GM12891 (cell line): ENCODE measurements around the gene ATOH8.

Experiments
- PAX5 ChIP-seq: IDR thresholded peaks from 2 replicates; pipeline ENCODE4 v1.6.1; 2011; ENCODE audit warnings: low read length, moderate library complexity, mild to moderate bottlenecking; ENCODE audit not compliant: insufficient read depth, severe bottlenecking
- POLR2A ChIP-seq: IDR thresholded peaks from 2 replicates; pipeline ENCODE4 v1.6.1; 2011; ENCODE audit warnings: low read depth, low read length, control low read depth
- POLR2AphosphoS5 ChIP-seq: IDR thresholded peaks from 2 replicates; pipeline ENCODE4 v1.6.1; 2011; ENCODE audit warnings: low read depth, low read length, control low read depth
- POU2F2 ChIP-seq: IDR thresholded peaks from 2 replicates; pipeline ENCODE4 v1.6.1; 2011; ENCODE audit warnings: low read depth, mild to moderate bottlenecking, control low read depth, low read length, moderate library complexity
- SPI1 ChIP-seq: IDR thresholded peaks from 2 replicates; pipeline ENCODE4 v1.6.1; 2011; ENCODE audit warnings: low read depth, low read length, control low read depth
- TAF1 ChIP-seq: IDR thresholded peaks from 2 replicates; pipeline ENCODE4 v1.6.1; 2011; ENCODE audit warnings: low read depth, low read length, control low read depth

DNA sequence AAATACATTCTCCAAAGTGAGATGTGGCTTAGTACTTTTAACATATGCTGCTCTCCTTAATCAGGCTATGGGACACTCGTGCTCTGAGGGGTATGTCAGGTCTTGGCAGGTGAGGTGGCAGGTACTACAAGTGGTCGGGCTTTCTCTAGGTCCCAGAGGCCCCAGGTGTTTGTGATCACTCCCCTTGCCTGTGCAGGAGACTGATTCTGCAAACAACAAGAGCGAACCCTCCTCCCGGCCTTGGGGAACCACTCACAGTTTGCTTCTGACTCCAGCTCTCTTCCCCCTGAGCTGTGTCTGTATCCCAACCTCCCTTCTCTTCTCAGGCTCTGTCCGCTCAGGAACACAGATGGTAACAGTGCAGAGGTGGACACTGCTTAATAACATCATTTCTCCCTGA is 48.1 kb downstream of the ATOH8 start:
- TF ChIP-seq SPI1 (no peak), TAF1 (no peak), POLR2A (no peak), POLR2AphosphoS5 (no peak), POU2F2 (no peak), PAX5 (no peak)
